DOHH2 (cell line): ENCODE measurements around the gene CHP1.

ENCODE experiments used
- EZH2phosphoT487 ChIP-seq: fragments of 200-600 bp; sonication (generic); IDR thresholded peaks from 2 replicates; pipeline ENCODE4 v1.6.1; 2017; ENCODE audit warnings: borderline replicate concordance, mild to moderate bottlenecking, antibody characterized with exemption, low read length, moderate library complexity, mixed read lengths
- TF ChIP-seq, protein P1 (sequence below): fragments of 200-600 bp; sonication (generic); IDR thresholded peaks from one replicate; pipeline ENCODE4 v1.5.1; 2014; ENCODE audit warnings: antibody characterized with exemption, mild to moderate bottlenecking, low read depth, low read length; ENCODE audit not compliant: poor library complexity, severe bottlenecking

DNA sequence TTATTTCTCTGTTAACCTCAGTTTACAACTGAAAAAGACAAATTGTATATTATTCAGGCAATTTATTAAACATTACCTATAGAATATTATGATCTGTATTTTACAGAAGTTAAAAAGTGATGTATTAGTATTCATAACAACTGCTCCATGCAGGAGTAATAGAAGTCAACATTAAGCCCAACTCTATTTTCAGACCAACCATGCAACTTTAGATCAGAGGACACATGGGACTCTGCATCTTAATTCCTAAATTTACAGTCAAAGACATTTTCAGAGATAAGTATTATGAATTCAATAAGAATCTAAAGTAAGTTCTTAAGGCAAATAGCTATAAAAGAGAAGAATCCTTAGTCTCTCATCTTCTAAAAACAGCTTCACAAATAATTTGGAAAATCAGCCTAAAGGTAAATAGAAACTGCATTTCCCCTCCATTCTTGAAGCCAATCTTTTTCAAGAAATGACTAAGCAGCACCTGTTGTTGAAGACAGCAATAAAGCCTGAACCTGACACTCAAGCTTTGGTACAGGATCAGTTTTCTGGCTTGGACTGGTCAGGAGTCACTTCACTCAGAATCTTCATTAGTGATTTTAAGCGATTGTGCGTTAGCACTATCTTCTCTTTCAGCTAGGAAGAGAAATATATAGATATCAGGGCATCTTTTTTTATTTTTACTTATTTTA, 78.3 kb downstream of the CHP1 start:
- TF ChIP-seq, protein P1, sequence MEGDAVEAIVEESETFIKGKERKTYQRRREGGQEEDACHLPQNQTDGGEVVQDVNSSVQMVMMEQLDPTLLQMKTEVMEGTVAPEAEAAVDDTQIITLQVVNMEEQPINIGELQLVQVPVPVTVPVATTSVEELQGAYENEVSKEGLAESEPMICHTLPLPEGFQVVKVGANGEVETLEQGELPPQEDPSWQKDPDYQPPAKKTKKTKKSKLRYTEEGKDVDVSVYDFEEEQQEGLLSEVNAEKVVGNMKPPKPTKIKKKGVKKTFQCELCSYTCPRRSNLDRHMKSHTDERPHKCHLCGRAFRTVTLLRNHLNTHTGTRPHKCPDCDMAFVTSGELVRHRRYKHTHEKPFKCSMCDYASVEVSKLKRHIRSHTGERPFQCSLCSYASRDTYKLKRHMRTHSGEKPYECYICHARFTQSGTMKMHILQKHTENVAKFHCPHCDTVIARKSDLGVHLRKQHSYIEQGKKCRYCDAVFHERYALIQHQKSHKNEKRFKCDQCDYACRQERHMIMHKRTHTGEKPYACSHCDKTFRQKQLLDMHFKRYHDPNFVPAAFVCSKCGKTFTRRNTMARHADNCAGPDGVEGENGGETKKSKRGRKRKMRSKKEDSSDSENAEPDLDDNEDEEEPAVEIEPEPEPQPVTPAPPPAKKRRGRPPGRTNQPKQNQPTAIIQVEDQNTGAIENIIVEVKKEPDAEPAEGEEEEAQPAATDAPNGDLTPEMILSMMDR, result no peak
- no peak for TF ChIP-seq EZH2phosphoT487
